ENCODE measurements around the gene TLE1. TPM values are rescaled to one million over a fixed set of nuclear protein-coding genes. Genes with fewer than 3 reads are reported as not detected.
A peak's percentile ranks its signal among the peaks of the same experiment; 100 is the strongest.

The TLE1 gene
- total RNA-seq, 1 donor from 2014 or later: 75.1 TPM

DNA sequence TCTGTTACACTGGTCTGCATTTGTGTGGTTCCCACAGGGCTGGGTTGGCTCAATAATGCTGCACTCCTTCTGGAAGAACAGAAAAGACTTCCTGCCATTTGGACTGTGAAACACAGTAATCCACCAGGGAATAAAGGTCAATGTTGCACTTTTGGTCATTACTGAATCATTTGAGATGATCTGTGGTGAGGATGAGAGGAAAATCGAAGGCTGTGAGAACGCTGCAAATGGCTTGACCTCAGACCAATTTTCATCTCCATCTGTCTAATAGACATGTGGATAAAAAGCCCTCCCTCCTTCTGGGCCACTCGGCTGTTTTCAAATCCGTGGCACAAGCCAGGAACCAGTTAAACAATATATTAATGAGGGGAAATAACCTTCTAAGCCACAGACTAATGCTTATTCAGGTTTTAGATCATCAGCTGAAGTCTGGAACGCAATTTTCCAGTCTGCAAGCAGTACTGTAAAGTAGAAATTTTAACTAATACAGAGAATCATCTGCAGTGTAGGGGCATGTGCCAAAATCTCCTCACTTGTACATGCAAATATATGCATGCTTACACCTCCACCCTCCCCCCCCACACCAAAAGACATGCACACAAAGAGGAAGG, 20.2 kb downstream of the TLE1 start:
- TF ChIP-seq POLR2AphosphoS5 (IDR thresholded peaks at IDR 0.05; ENCODE audit: insufficient read depth in 1 of 2, low read depth in 1 of 2): no peak
- no peak for TF ChIP-seq POLR2A (IDR thresholded peaks at IDR 0.05)
- TF ChIP-seq, protein P1, sequence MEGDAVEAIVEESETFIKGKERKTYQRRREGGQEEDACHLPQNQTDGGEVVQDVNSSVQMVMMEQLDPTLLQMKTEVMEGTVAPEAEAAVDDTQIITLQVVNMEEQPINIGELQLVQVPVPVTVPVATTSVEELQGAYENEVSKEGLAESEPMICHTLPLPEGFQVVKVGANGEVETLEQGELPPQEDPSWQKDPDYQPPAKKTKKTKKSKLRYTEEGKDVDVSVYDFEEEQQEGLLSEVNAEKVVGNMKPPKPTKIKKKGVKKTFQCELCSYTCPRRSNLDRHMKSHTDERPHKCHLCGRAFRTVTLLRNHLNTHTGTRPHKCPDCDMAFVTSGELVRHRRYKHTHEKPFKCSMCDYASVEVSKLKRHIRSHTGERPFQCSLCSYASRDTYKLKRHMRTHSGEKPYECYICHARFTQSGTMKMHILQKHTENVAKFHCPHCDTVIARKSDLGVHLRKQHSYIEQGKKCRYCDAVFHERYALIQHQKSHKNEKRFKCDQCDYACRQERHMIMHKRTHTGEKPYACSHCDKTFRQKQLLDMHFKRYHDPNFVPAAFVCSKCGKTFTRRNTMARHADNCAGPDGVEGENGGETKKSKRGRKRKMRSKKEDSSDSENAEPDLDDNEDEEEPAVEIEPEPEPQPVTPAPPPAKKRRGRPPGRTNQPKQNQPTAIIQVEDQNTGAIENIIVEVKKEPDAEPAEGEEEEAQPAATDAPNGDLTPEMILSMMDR (IDR thresholded peaks at IDR 0.05): no peak
- intact Hi-C loops (cut with DNase I): no loop called here
- Histone ChIP-seq H3K4me3 (no peak overlapping the region), H3K4me1 (peaks cover 64% of the 10 kb centered on the region), H3K27me3 (no peaks in the 10 kb centered on the region), H3K27ac (no peak overlapping the region), H3K9me3 (no peaks in the 10 kb centered on the region), H3K36me3 (no peaks in the 10 kb centered on the region)
- no peak for DNase-seq (ENCODE audit: extremely low spot score in 2 of 2)

DNA sequence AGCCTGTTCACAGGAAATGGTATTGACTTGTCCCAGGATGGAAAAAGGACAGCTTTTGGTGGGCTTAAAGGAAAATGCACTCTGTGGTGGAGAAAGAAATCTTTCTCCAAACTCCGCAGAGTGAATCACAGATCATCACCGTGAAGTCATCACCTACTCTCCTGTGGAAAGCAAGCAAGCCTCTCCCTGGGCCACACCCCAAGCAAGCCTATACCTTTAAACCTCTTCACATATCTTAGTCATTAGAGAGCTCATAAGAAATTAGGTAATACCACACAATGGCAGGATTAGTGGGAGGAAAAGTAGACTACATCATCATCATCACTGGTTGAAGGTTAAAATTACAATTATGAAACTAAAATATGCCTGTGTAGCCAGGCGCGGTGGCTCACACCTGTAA, 23.2 kb downstream of the TLE1 start:
- Histone ChIP-seq H3K27ac (no peak overlapping the region), H3K27me3 (no peaks in the 10 kb centered on the region), H3K4me3 (no peak overlapping the region), H3K9me3 (no peaks in the 10 kb centered on the region), H3K36me3 (no peaks in the 10 kb centered on the region), H3K4me1 (peaks cover 56% of the 10 kb centered on the region)
- TF ChIP-seq POLR2AphosphoS5 (IDR thresholded peaks at IDR 0.05; ENCODE audit: insufficient read depth in 1 of 2, low read depth in 1 of 2): peak in 1 of 2 donors; percentile 70
- TF ChIP-seq, protein P1 (IDR thresholded peaks at IDR 0.05): no peak
- TF ChIP-seq POLR2A (IDR thresholded peaks at IDR 0.05): no peak
- intact Hi-C loops (cut with DNase I): no loop called here
- no peak for DNase-seq (ENCODE audit: extremely low spot score in 2 of 2)

DNA sequence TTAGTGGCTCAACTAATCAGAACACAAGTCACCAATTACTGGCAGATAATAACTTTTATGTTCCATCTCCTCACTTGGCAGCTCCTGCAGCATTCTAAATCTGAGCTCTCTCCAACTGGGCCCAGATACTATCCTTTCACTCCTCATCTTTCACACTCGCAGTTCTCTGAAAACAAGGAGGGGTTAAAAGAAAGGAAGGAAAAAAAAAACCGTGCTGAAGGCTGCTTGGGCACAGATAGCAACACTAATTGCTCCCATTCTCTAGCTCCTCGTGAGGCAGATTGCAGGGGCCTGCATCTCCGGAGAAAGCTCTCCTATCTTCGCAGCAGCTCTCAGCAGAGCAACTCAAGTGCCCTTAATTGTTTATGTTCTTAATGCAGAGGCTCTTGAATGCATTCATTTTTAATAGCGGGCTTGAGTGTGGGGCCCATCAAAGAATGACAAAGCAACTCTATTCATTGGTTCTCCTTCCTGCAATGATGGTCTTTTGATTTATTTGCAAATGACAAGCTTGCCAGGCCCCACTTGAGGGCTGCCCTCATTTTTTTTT, 23.9 kb downstream of the TLE1 start:
- Histone ChIP-seq H3K4me3 (peak overlapping the region in 1 of 2 donors; percentile 5), H3K4me1 (peaks cover 53% of the 10 kb centered on the region), H3K27ac (no peak overlapping the region), H3K9me3 (no peaks in the 10 kb centered on the region), H3K36me3 (no peaks in the 10 kb centered on the region), H3K27me3 (no peaks in the 10 kb centered on the region)
- intact Hi-C loops (cut with DNase I): no loop called here
- DNase-seq (ENCODE audit: extremely low spot score in 2 of 2): no peak
- TF ChIP-seq POLR2A (IDR thresholded peaks at IDR 0.05) (no peak), POLR2AphosphoS5 (IDR thresholded peaks at IDR 0.05; ENCODE audit: insufficient read depth in 1 of 2, low read depth in 1 of 2) (no peak)
- TF ChIP-seq, protein P1 (IDR thresholded peaks at IDR 0.05): no peak

DNA sequence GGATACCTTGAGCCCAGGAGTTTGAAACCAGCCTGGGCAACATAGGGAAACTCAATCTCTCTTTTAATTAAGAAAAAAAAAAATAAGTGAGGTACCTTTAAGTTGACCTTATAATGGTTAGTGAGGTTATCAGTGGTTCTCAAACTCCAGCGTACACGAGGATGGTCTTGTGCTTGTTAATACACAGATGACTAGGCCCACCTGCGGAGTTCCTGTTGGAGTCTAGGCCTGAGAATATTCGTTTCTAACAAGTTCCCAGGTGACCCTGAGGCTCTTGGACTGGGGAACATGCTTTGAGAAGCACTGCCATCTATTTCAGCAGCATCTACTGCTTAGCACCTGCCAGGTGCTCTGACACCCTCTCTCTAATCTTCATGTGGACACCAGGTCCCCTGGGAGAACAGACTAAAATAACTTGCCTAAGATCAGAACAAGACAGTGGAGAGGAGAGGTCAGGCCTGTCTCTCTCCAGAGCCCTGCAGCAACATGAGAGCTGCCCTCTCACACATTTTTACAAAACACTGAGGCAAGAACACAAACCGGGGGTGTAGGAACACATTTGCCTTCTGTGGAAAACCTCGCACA, 24.6 kb downstream of the TLE1 start:
- Histone ChIP-seq H3K27me3 (no peaks in the 10 kb centered on the region), H3K4me3 (peak overlapping the region in 1 of 2 donors; percentile 5), H3K27ac (no peak overlapping the region), H3K9me3 (no peaks in the 10 kb centered on the region), H3K4me1 (peaks cover 46% of the 10 kb centered on the region), H3K36me3 (no peaks in the 10 kb centered on the region)
- no peak for DNase-seq (ENCODE audit: extremely low spot score in 2 of 2)
- intact Hi-C loops (cut with DNase I): no loop called here
- no peak for TF ChIP-seq POLR2A (IDR thresholded peaks at IDR 0.05)
- no peak for TF ChIP-seq POLR2AphosphoS5 (IDR thresholded peaks at IDR 0.05; ENCODE audit: insufficient read depth in 1 of 2, low read depth in 1 of 2)
- TF ChIP-seq, protein P1 (IDR thresholded peaks at IDR 0.05): no peak

DNA sequence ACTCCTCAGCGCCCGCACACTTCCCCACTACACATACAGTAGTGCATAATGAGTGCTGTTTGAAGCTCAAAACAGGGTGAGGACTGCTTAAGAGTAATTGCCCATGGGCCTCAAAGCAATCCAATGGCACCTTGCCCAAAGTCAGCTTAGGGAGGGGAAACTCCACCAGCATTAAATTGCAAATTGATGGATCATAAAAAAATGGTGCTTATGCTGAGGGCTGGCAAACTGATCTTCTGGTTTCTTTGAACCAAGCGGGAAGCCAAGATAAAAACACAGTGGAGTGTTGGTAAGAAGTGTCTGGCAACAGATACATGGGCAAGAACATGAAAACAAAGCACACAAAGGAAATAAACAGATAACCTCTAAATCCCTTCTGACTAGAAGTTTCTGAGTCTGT, 28.0 kb downstream of the TLE1 start:
- Histone ChIP-seq H3K4me1 (peaks cover 42% of the 10 kb centered on the region), H3K9me3 (no peaks in the 10 kb centered on the region), H3K36me3 (no peaks in the 10 kb centered on the region), H3K27ac (no peak overlapping the region), H3K27me3 (no peaks in the 10 kb centered on the region), H3K4me3 (no peak overlapping the region)
- TF ChIP-seq POLR2AphosphoS5 (IDR thresholded peaks at IDR 0.05; ENCODE audit: insufficient read depth in 1 of 2, low read depth in 1 of 2) (no peak), POLR2A (IDR thresholded peaks at IDR 0.05) (no peak)
- TF ChIP-seq, protein P1 (IDR thresholded peaks at IDR 0.05): no peak
- intact Hi-C loops (cut with DNase I): no loop called here
- DNase-seq (ENCODE audit: extremely low spot score in 2 of 2): no peak
